Mesothelial cell of epicardium (in vitro differentiated cells): Measurements from ENCODE around the gene SEC14L5. TPM values are rescaled to one million over a fixed set of nuclear protein-coding genes. Genes with fewer than 3 reads are reported as not detected.

Experiments
- DNase-seq, 2 experiments: peaks; one replicate each; pipeline ENCODE4 v3.0.0; 2021; ENCODE audit warnings: low spot score in 2 of 2; ENCODE audit not compliant: unreplicated experiment in 2 of 2
- H3K27ac Mint-ChIP-seq: 2 replicates; pipeline ENCODE4 v1.8.0; 2021; ENCODE audit warnings: mixed read lengths
- H3K27me3 Mint-ChIP-seq: 2 replicates; pipeline ENCODE4 v1.8.0; 2021; ENCODE audit warnings: low read depth, mixed read lengths
- H3K36me3 Mint-ChIP-seq: 2 replicates; pipeline ENCODE4 v1.8.0; 2021; ENCODE audit warnings: mixed read lengths
- H3K4me1 Mint-ChIP-seq: 2 replicates; pipeline ENCODE4 v1.8.0; 2021; ENCODE audit warnings: mixed read lengths
- H3K4me3 Mint-ChIP-seq: 2 replicates; pipeline ENCODE4 v1.8.0; 2021; ENCODE audit warnings: mild to moderate bottlenecking, moderate library complexity, mixed read lengths
- H3K9me3 Mint-ChIP-seq: 2 replicates; pipeline ENCODE4 v1.8.0; 2021; ENCODE audit warnings: mixed read lengths
- total RNA-seq: library from RNA; stranded (reverse); gene quantifications from 3 replicates; pipeline ENCODE4 v1.2.1, GENCODE V29; 2021
- TF ChIP-seq, protein P1 (sequence below): fragments of 200-600 bp; sonication (generic); IDR thresholded peaks from one replicate; pipeline ENCODE4 v1.5.0; 2021; ENCODE audit warnings: antibody characterized with exemption; ENCODE audit not compliant: unreplicated experiment

SEC14L5 gene
- total RNA-seq, 1 donor from 2014 or later, result 0.13 TPM

DNA sequence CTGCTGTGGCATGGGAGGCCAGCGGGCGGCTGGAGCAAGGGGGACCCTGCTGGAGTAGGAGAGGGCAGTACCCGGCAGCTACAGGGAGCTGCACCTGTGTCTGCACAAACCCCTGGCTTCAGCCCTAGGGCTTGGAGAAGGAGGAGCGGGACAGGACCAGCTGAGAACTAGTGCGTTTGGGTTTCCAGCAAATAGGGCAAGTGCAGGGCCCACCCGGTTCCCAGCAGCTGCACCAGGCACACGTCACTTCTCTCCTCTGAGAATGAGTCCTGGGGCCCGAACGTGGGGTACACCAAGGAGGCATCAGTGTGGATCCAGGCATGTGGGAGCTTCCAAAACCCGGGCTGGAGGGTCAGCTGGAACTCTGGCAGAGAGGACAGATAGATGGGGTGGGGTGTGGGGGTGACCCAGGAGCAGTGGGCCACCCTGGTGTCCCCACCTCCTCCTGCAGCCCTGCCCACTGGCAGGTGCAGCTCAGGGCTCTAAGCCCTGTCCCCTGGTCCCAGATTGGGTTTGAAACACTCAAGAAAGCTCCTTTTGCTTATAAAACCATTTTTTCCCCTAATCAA lies 102.0 kb downstream of the SEC14L5 start:
- peaks cover 28% of the 10 kb centered on the region for H3K27me3 Mint-ChIP-seq
- H3K27ac Mint-ChIP-seq, result no peak overlapping the region
- no peak for DNase-seq

GRCh38 chr16:5062051-5062450 lies 103.9 kb downstream of the SEC14L5 start:
- Mint-ChIP-seq H3K9me3 (no peaks in the 10 kb centered on the region), H3K27ac (no peak overlapping the region), H3K4me3 (no peak overlapping the region), H3K27me3 (peaks cover 35% of the 10 kb centered on the region), H3K36me3 (no peaks in the 10 kb centered on the region), H3K4me1 (no peaks in the 10 kb centered on the region)
- no peak for DNase-seq
- TF ChIP-seq, protein P1, sequence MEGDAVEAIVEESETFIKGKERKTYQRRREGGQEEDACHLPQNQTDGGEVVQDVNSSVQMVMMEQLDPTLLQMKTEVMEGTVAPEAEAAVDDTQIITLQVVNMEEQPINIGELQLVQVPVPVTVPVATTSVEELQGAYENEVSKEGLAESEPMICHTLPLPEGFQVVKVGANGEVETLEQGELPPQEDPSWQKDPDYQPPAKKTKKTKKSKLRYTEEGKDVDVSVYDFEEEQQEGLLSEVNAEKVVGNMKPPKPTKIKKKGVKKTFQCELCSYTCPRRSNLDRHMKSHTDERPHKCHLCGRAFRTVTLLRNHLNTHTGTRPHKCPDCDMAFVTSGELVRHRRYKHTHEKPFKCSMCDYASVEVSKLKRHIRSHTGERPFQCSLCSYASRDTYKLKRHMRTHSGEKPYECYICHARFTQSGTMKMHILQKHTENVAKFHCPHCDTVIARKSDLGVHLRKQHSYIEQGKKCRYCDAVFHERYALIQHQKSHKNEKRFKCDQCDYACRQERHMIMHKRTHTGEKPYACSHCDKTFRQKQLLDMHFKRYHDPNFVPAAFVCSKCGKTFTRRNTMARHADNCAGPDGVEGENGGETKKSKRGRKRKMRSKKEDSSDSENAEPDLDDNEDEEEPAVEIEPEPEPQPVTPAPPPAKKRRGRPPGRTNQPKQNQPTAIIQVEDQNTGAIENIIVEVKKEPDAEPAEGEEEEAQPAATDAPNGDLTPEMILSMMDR, result no peak

More for the DNA sequence above, 102.0 kb downstream of the SEC14L5 start:
- Mint-ChIP-seq H3K9me3 (no peaks in the 10 kb centered on the region), H3K4me1 (no peaks in the 10 kb centered on the region), H3K4me3 (no peak overlapping the region), H3K36me3 (no peaks in the 10 kb centered on the region)
- TF ChIP-seq, protein P1, result no peak

DNA sequence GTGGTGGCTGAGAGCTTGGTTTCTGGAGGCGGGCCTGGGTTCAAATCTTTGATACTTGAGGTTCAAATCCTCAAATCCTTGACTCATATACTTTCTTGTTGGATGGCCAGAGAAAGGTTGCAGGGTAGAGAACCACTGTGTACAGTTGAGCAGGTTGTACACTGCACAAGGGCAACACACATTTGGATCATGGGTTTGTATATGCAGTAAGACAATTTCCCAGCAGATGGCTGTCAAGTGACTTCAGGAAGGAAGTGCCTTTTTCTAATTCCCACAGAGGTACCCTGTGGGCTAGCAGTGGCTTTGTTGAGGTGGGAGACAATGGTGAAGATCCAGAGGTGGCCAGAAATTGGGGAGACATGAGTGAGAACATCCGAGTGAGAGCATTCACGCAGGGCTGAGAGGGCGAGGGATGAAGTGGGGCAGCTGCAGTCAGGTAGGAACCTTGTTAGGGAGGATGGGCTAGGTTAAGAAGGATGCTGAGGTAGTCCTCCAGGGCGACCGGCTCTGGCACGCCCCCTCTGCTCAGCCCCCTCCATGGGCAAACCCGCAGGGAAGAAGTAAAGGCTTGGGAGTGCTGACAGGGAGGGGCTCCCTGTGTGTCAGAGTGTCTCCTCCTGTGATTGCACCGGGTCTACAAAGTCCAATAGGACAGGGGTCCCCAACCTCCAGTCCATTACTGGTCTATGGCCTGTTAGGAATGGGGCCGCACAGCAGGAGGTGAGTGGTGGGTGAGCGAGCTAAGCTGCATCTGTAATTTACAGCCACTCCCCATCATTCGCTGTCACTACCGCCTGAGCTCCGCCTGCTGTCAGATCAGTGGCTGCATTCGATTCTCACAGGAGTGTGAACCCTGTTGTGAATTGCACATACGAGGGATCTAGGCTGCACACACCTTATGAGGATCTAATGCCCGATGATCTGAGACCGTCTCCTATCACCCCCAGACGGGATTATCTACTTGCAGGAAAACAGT lies 104.9 kb downstream of the SEC14L5 start:
- H3K27me3 Mint-ChIP-seq, result peaks cover 36% of the 10 kb centered on the region
- H3K9me3 Mint-ChIP-seq, result no peaks in the 10 kb centered on the region
- no peak overlapping the region for H3K27ac Mint-ChIP-seq
- no peaks in the 10 kb centered on the region for H3K4me1 Mint-ChIP-seq
- no peak for DNase-seq
- no peaks in the 10 kb centered on the region for H3K36me3 Mint-ChIP-seq
- TF ChIP-seq, protein P1, result no peak
- no peak overlapping the region for H3K4me3 Mint-ChIP-seq

GRCh38 chr16:5064915-5065314 lies 106.8 kb downstream of the SEC14L5 start:
- H3K27ac Mint-ChIP-seq, result no peak overlapping the region
- H3K4me3 Mint-ChIP-seq, result no peak overlapping the region
- H3K36me3 Mint-ChIP-seq, result no peaks in the 10 kb centered on the region
- H3K4me1 Mint-ChIP-seq, result no peaks in the 10 kb centered on the region
- no peaks in the 10 kb centered on the region for H3K9me3 Mint-ChIP-seq
- TF ChIP-seq, protein P1, result no peak
- H3K27me3 Mint-ChIP-seq, result peaks cover 39% of the 10 kb centered on the region
- no peak for DNase-seq

GRCh38 chr16:5065326-5065725 lies 107.2 kb downstream of the SEC14L5 start:
- no peak for DNase-seq
- Mint-ChIP-seq H3K36me3 (no peaks in the 10 kb centered on the region), H3K9me3 (no peaks in the 10 kb centered on the region), H3K4me3 (no peak overlapping the region), H3K27ac (no peak overlapping the region), H3K27me3 (peaks cover 39% of the 10 kb centered on the region), H3K4me1 (no peaks in the 10 kb centered on the region)
- TF ChIP-seq, protein P1, result no peak
